HG03066 (cell line): ENCODE measurements around the gene PPP6R2.
"Not testable (repeated sequence)": the region's sequence is repeated elsewhere in the genome, so short reads cannot be mapped to it uniquely, and the experiment has no call there.

Source experiments
- ATAC-seq: cut with Tn5 transposase; IDR thresholded peaks from one replicate; pipeline ENCODE4 v1.9.1; 2021; ENCODE audit warnings: low read depth; ENCODE audit not compliant: unreplicated experiment

PPP6R2 gene

GRCh38 chr22:50376085-50376651, 33.0 kb downstream of the PPP6R2 start:
- no peak for ATAC-seq

- not testable (repeated sequence) for ATAC-seq
Measured at GRCh38 chr22:50381021-50381555, 38.0 kb downstream of the PPP6R2 start.

- no peak for ATAC-seq
Measured at GRCh38 chr22:50396751-50397370, 53.7 kb downstream of the PPP6R2 start.

- not testable (repeated sequence) for ATAC-seq
Measured at GRCh38 chr22:50397371-50398060, 54.4 kb downstream of the PPP6R2 start.

- ATAC-seq, result no peak
Measured at GRCh38 chr22:50398831-50399648, 55.9 kb downstream of the PPP6R2 start.

- no peak for ATAC-seq
Measured at GRCh38 chr22:50399751-50400331, 56.7 kb downstream of the PPP6R2 start.

- ATAC-seq, result no peak
Measured at GRCh38 chr22:50400406-50400805, 57.3 kb downstream of the PPP6R2 start.

GRCh38 chr22:50400931-50401330, 57.8 kb downstream of the PPP6R2 start:
- ATAC-seq, result no peak

GRCh38 chr22:50401907-50402306, 58.8 kb downstream of the PPP6R2 start:
- no peak for ATAC-seq

- no peak for ATAC-seq
Measured at GRCh38 chr22:50403701-50404101, 60.6 kb downstream of the PPP6R2 start.

- no peak for ATAC-seq
Measured at GRCh38 chr22:50406416-50407170, 63.5 kb downstream of the PPP6R2 start.

- ATAC-seq, result no peak
Measured at GRCh38 chr22:50408311-50408710, 65.2 kb downstream of the PPP6R2 start.

- ATAC-seq, result not testable (repeated sequence)
Measured at GRCh38 chr22:50408954-50409353, 65.8 kb downstream of the PPP6R2 start.

GRCh38 chr22:50414476-50415248, 71.5 kb downstream of the PPP6R2 start:
- ATAC-seq, result no peak

GRCh38 chr22:50415426-50415825, 72.3 kb downstream of the PPP6R2 start:
- ATAC-seq, result no peak

- no peak for ATAC-seq
Measured at GRCh38 chr22:50416996-50417395, 73.9 kb downstream of the PPP6R2 start.

- no peak for ATAC-seq
Measured at GRCh38 chr22:50417411-50418210, 74.5 kb downstream of the PPP6R2 start.

- ATAC-seq, result no peak
Measured at GRCh38 chr22:50418624-50419023, 75.5 kb downstream of the PPP6R2 start.
